Karpas-422 (cell line): ENCODE results near the gene APOL1. TPM values are rescaled to one million over a fixed set of nuclear protein-coding genes. Genes with fewer than 3 reads are reported as not detected.
"Not testable (repeated sequence)": the region's sequence is repeated elsewhere in the genome, so short reads cannot be mapped to it uniquely, and the experiment has no call there.

Experiments
- DNase-seq: peaks from one replicate; pipeline ENCODE4 v3.0.0-alpha.2; 2015
- H2AFZ ChIP-seq: fragments of 200-600 bp; sonication (generic); 2 replicates; pipeline ENCODE4 v1.6.1; 2014; ENCODE audit warnings: antibody characterized with exemption, low read length, mixed read lengths
- H3K27ac ChIP-seq: fragments of 200-600 bp; sonication (generic); 2 replicates; pipeline ENCODE4 v1.5.1; 2014; ENCODE audit warnings: mild to moderate bottlenecking, low read length, moderate library complexity
- H3K27me3 ChIP-seq: fragments of 200-600 bp; sonication (generic); 2 replicates; pipeline ENCODE4 v1.6.1; 2014; ENCODE audit warnings: low read length, mixed read lengths
- H3K36me3 ChIP-seq: fragments of 200-600 bp; sonication (generic); 2 replicates; pipeline ENCODE4 v1.6.1; 2014; ENCODE audit warnings: low read length, mixed read lengths; ENCODE audit not compliant: insufficient read depth
- H3K4me1 ChIP-seq: fragments of 200-600 bp; sonication (generic); 2 replicates; pipeline ENCODE4 v1.6.1; 2014; ENCODE audit warnings: mild to moderate bottlenecking, low read length, mixed read lengths
- H3K4me2 ChIP-seq: fragments of 200-600 bp; sonication (generic); 2 replicates; pipeline ENCODE4 v1.6.1; 2014; ENCODE audit warnings: low read length, low read depth, mild to moderate bottlenecking; ENCODE audit not compliant: poor library complexity, severe bottlenecking
- H3K4me3 ChIP-seq: fragments of 200-600 bp; sonication (generic); 2 replicates; pipeline ENCODE4 v1.5.1; 2014; ENCODE audit warnings: mild to moderate bottlenecking, antibody characterized with exemption, low read length, mixed read lengths
- H3K79me2 ChIP-seq: fragments of 200-600 bp; sonication (generic); 2 replicates; pipeline ENCODE4 v1.6.1; 2014; ENCODE audit warnings: mild to moderate bottlenecking, low read length, mixed read lengths
- H3K9ac ChIP-seq: fragments of 200-600 bp; sonication (generic); 2 replicates; pipeline ENCODE4 v1.6.0; 2014; ENCODE audit warnings: low read length
- H3K9me2 ChIP-seq: fragments of 200-600 bp; sonication (generic), shearing (Covaris generic); replicated peaks from 2 replicates; pipeline ENCODE4 v1.6.0; 2014; ENCODE audit warnings: mild to moderate bottlenecking, low read length, moderate library complexity; ENCODE audit not compliant: insufficient read depth
- H3K9me3 ChIP-seq: fragments of 300-700, 200-600 bp; sonication (generic); 2 replicates; pipeline ENCODE4 v1.6.1; 2014; ENCODE audit warnings: low read length, mixed read lengths
- H4K20me1 ChIP-seq: fragments of 200-600 bp; sonication (generic); 2 replicates; pipeline ENCODE4 v1.6.1; 2014; ENCODE audit warnings: mild to moderate bottlenecking, antibody characterized with exemption, low read length, low read depth; ENCODE audit not compliant: insufficient read depth
- total RNA-seq: library from RNA; depleted of rRNA; stranded (reverse); fragments of >200 nt; shearing (Covaris generic); gene quantifications from 2 replicates; pipeline ENCODE4 v1.2.3, GENCODE V29; 2014; ENCODE audit warnings: low replicate concordance; rRNA removed

Gene APOL1
- 0.14 TPM in 1 of 2 replicates, not detected in the other for total RNA-seq

GRCh38 chr22:36252754-36253522, at the start of gene APOL1:
Gene APOL1, plus strand, starts transcription at chr22:36253133. Its CDS starts 1,823 bp downstream, at chr22:36254956.
- Histone ChIP-seq H3K4me1 (peaks cover 5% of the 10 kb centered on the region), H3K9me2 (no peaks in the 10 kb centered on the region), H3K9me3 (no peaks in the 10 kb centered on the region), H3K4me3 (peak within 1 kb of the TSS; percentile 30; the same call in 1 of the 2 replicates), H3K79me2 (no peaks in the 10 kb centered on the region), H4K20me1 (no peaks in the 10 kb centered on the region), H3K27me3 (no peaks in the 10 kb centered on the region), H3K9ac (no peak within 1 kb of the TSS), H3K4me2 (peak within 1 kb of the TSS; percentile 32), H3K36me3 (no peaks in the 10 kb centered on the region), H3K27ac (no peak within 1 kb of the TSS), H2AFZ (no peak within 1 kb of the TSS)
- DNase-seq, result no peak

GRCh38 chr22:36203441-36203840, 49.5 kb upstream of the APOL1 start:
- H3K9me2 ChIP-seq, H3K27ac ChIP-seq, H3K27me3 ChIP-seq, H2AFZ ChIP-seq, H3K36me3 ChIP-seq, H3K4me3 ChIP-seq, H3K4me2 ChIP-seq, H3K79me2 ChIP-seq, H3K9me3 ChIP-seq, H3K9ac ChIP-seq, H4K20me1 ChIP-seq, DNase-seq: not testable (repeated sequence)
- peaks cover 18% of the 10 kb centered on the region for H3K4me1 ChIP-seq

- H3K4me2 ChIP-seq, result no peak overlapping the region
- H3K9ac ChIP-seq, result no peak overlapping the region
- H3K9me2 ChIP-seq, result no peaks in the 10 kb centered on the region
- H3K79me2 ChIP-seq, result no peaks in the 10 kb centered on the region
- H2AFZ ChIP-seq, result no peak overlapping the region
- no peak for DNase-seq
- peaks cover 17% of the 10 kb centered on the region for H3K4me1 ChIP-seq
- no peaks in the 10 kb centered on the region for H3K36me3 ChIP-seq
- no peaks in the 10 kb centered on the region for H3K27me3 ChIP-seq
- H3K9me3 ChIP-seq, result no peaks in the 10 kb centered on the region
- H3K4me3 ChIP-seq, result no peak overlapping the region
- H4K20me1 ChIP-seq, result no peaks in the 10 kb centered on the region
- H3K27ac ChIP-seq, result no peak overlapping the region
Observed at GRCh38 chr22:36204001-36204631, 48.8 kb upstream of the APOL1 start.

GRCh38 chr22:36204632-36205015, 48.3 kb upstream of the APOL1 start:
- H3K27ac ChIP-seq, result no peak overlapping the region
- H3K9me2 ChIP-seq, result no peaks in the 10 kb centered on the region
- H4K20me1 ChIP-seq, result no peaks in the 10 kb centered on the region
- no peaks in the 10 kb centered on the region for H3K36me3 ChIP-seq
- H3K4me1 ChIP-seq, result peaks cover 17% of the 10 kb centered on the region
- no peak overlapping the region for H3K4me2 ChIP-seq
- no peaks in the 10 kb centered on the region for H3K79me2 ChIP-seq
- H3K4me3 ChIP-seq, result no peak overlapping the region
- no peak overlapping the region for H2AFZ ChIP-seq
- no peak overlapping the region for H3K9ac ChIP-seq
- DNase-seq, result no peak
- no peaks in the 10 kb centered on the region for H3K9me3 ChIP-seq
- no peaks in the 10 kb centered on the region for H3K27me3 ChIP-seq

- H3K27ac ChIP-seq, H3K4me2 ChIP-seq, H4K20me1 ChIP-seq, H3K4me3 ChIP-seq, H3K27me3 ChIP-seq, H3K9me2 ChIP-seq, H3K79me2 ChIP-seq, DNase-seq, H2AFZ ChIP-seq, H3K9ac ChIP-seq, H3K9me3 ChIP-seq, H3K36me3 ChIP-seq: not testable (repeated sequence)
- peaks cover 17% of the 10 kb centered on the region for H3K4me1 ChIP-seq
Observed at GRCh38 chr22:36205573-36205972, 47.4 kb upstream of the APOL1 start.

GRCh38 chr22:36206255-36206654, 46.7 kb upstream of the APOL1 start:
- no peaks in the 10 kb centered on the region for H3K27me3 ChIP-seq
- H3K4me2 ChIP-seq, result no peak overlapping the region
- no peak overlapping the region for H3K4me3 ChIP-seq
- H3K9ac ChIP-seq, result no peak overlapping the region
- no peak overlapping the region for H3K27ac ChIP-seq
- no peaks in the 10 kb centered on the region for H3K9me3 ChIP-seq
- no peaks in the 10 kb centered on the region for H3K9me2 ChIP-seq
- no peaks in the 10 kb centered on the region for H3K79me2 ChIP-seq
- no peak overlapping the region for H2AFZ ChIP-seq
- H3K4me1 ChIP-seq, result peaks cover 17% of the 10 kb centered on the region
- DNase-seq, result no peak
- H4K20me1 ChIP-seq, result no peaks in the 10 kb centered on the region
- no peaks in the 10 kb centered on the region for H3K36me3 ChIP-seq

- no peak overlapping the region for H3K4me3 ChIP-seq
- H3K79me2 ChIP-seq, result no peaks in the 10 kb centered on the region
- no peak overlapping the region for H3K4me2 ChIP-seq
- no peaks in the 10 kb centered on the region for H4K20me1 ChIP-seq
- H3K9ac ChIP-seq, result no peak overlapping the region
- H3K9me2 ChIP-seq, result no peaks in the 10 kb centered on the region
- H3K36me3 ChIP-seq, result no peaks in the 10 kb centered on the region
- H2AFZ ChIP-seq, result no peak overlapping the region
- H3K27ac ChIP-seq, result no peak overlapping the region
- no peak for DNase-seq
- H3K9me3 ChIP-seq, result no peaks in the 10 kb centered on the region
- H3K27me3 ChIP-seq, result no peaks in the 10 kb centered on the region
- H3K4me1 ChIP-seq, result peaks cover 17% of the 10 kb centered on the region
Observed at GRCh38 chr22:36208162-36208765, 44.7 kb upstream of the APOL1 start.

GRCh38 chr22:36208914-36209313, 44.0 kb upstream of the APOL1 start:
- no peak for DNase-seq
- no peaks in the 10 kb centered on the region for H3K79me2 ChIP-seq
- no peak overlapping the region for H3K4me3 ChIP-seq
- no peak overlapping the region for H3K4me2 ChIP-seq
- no peak overlapping the region for H2AFZ ChIP-seq
- H3K9me2 ChIP-seq, result no peaks in the 10 kb centered on the region
- H4K20me1 ChIP-seq, result no peaks in the 10 kb centered on the region
- H3K27ac ChIP-seq, result no peak overlapping the region
- no peaks in the 10 kb centered on the region for H3K9me3 ChIP-seq
- peaks cover 17% of the 10 kb centered on the region for H3K4me1 ChIP-seq
- no peaks in the 10 kb centered on the region for H3K36me3 ChIP-seq
- no peaks in the 10 kb centered on the region for H3K27me3 ChIP-seq
- no peak overlapping the region for H3K9ac ChIP-seq
